Breast epithelium (tissue), 4 donors: ENCODE measurements around the gene GTF2E1. TPM values are rescaled to one million over a fixed set of nuclear protein-coding genes. Genes with fewer than 3 reads are reported as not detected.
A peak's percentile ranks its signal among the peaks of the same experiment; 100 is the strongest.

ENCODE experiments used
- DNase-seq, 2 donors: peaks; one replicate each; pipeline ENCODE4 v3.0.0-alpha.2; 2019; ENCODE audit warnings: low spot score in 2 of 2
- H3K27ac ChIP-seq, 2 donors: fragments of 200-600 bp; sonication (generic) in 1 of 2; one replicate each; pipeline ENCODE4 v1.5.1; 2016 to 2019; ENCODE audit warnings: mild to moderate bottlenecking in 1 of 2
- H3K27me3 ChIP-seq, 2 donors: fragments of 200-600 bp; sonication (generic) in 1 of 2; one replicate each; pipeline versions ENCODE4 v1.5.1 to v1.6.0; 2017 to 2019; ENCODE audit warnings: control low read depth in 1 of 2, mild to moderate bottlenecking in 1 of 2
- H3K36me3 ChIP-seq: fragments of 200-600 bp; one replicate; pipeline ENCODE4 v1.5.1; 2019
- H3K4me1 ChIP-seq, 2 donors: fragments of 200-600 bp; sonication (generic); one replicate each; pipeline ENCODE4 v1.5.1; 2016 to 2019; ENCODE audit warnings: control low read depth in 1 of 2
- H3K4me3 ChIP-seq, 3 donors: fragments of 200-600 bp; sonication (generic); 1 replicate in 2 of 3; 2 replicates in 1 of 3; pipeline ENCODE4 v1.5.1; 2016 to 2019; ENCODE audit warnings: mild to moderate bottlenecking in 3 of 3, moderate library complexity in 2 of 3
- H3K9me3 ChIP-seq, 2 donors: fragments of 200-600 bp; sonication (generic) in 1 of 2; one replicate each; pipeline ENCODE4 v1.5.1; 2016 to 2019; ENCODE audit warnings: control low read depth in 1 of 2
- POLR2A ChIP-seq: fragments of 450-650 bp; IDR thresholded peaks from one replicate; pipeline ENCODE4 v1.6.1; 2016; ENCODE audit warnings: antibody characterized with exemption, mild to moderate bottlenecking, moderate library complexity
- POLR2AphosphoS5 ChIP-seq, 3 donors: sonication (generic); formaldehyde crosslinking; IDR thresholded peaks; one replicate each; pipeline ENCODE4 v1.6.1; 2017; ENCODE audit warnings: antibody characterized with exemption in 3 of 3
- intact Hi-C: fragments of 100-400 bp; cut with DNase I; formaldehyde crosslinking; loops from one replicate; pipeline ENCODE4 v1.15.1; 2023; ENCODE audit warnings: low total_unique reads
- total RNA-seq, 3 donors: library from RNA; depleted of rRNA; stranded (reverse); fragments of >200 nt; gene quantifications; one replicate each; pipeline ENCODE4 v1.1.0, GENCODE V29; 2016
- TF ChIP-seq, protein P1 (sequence below), 3 donors: fragments of 450-650 bp; IDR thresholded peaks; one replicate each; pipeline ENCODE4 v1.5.1; 2016 to 2017; ENCODE audit warnings: antibody characterized with exemption in 3 of 3, mild to moderate bottlenecking in 3 of 3, moderate library complexity in 3 of 3

Gene GTF2E1
- total RNA-seq, 3 donors from 2014 or later, result 9.9 to 13.4 (median 12.7) TPM

DNA sequence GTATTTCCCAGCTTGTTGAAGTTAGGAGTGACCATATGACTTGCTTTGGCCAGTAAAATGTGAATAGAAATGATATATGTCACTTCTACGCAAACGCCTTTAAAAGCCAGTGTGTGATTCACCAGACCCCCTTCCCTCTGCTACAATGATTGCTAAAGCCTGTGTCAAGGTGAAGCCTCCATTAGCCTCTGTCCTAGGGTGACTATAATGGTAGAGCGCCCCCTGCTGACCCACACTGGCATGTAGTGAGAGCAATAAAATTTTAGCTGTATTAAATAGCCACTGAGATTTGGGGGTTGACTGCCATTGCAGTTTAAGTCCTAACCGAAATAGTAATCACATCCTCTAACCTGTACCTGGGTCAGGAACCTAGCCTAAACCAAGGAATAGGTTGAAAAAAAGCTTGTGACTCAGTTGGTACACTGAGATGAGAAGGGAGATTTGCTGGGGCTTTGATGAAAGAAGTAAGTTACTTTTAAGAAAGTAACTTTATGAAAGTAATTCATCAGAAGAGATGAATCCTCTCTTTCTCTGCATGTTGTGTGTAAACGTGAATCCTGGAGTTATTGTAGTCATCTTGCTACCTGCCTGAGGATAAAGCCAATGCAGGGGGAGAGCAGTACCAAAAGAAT is 52.6 kb downstream of the GTF2E1 start:
- Histone ChIP-seq H3K27me3 (no peaks in the 10 kb centered on the region), H3K4me3 (no peak overlapping the region), H3K9me3 (no peaks in the 10 kb centered on the region), H3K4me1 (no peaks in the 10 kb centered on the region), H3K27ac (no peak overlapping the region), H3K36me3 (no peaks in the 10 kb centered on the region)
- intact Hi-C loops, result no loop called here
- peak; percentile 23 to 75 for DNase-seq
- no peak for TF ChIP-seq POLR2A
- TF ChIP-seq, protein P1, sequence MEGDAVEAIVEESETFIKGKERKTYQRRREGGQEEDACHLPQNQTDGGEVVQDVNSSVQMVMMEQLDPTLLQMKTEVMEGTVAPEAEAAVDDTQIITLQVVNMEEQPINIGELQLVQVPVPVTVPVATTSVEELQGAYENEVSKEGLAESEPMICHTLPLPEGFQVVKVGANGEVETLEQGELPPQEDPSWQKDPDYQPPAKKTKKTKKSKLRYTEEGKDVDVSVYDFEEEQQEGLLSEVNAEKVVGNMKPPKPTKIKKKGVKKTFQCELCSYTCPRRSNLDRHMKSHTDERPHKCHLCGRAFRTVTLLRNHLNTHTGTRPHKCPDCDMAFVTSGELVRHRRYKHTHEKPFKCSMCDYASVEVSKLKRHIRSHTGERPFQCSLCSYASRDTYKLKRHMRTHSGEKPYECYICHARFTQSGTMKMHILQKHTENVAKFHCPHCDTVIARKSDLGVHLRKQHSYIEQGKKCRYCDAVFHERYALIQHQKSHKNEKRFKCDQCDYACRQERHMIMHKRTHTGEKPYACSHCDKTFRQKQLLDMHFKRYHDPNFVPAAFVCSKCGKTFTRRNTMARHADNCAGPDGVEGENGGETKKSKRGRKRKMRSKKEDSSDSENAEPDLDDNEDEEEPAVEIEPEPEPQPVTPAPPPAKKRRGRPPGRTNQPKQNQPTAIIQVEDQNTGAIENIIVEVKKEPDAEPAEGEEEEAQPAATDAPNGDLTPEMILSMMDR (IDR thresholded peaks at IDR 0.05), result peak; percentile 13 to 74 (median 69)

DNA sequence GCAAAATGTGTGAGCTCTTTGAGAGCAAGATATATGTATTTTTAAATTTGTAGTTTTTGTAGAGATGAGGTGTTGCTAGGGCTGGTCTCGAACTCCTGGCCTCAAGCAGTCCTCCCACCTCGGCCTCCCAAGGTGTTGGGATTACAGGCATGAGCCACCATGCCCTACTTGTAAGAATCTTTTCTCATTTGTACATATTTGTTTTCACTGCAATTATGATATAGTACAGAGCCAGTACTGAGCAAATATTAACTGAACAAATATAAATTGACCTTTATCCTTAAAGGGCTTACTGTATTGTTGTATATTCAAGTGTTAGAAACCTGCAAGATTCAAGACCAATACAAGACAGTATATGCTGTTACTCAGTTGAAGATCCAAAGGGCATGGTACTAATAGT is 53.4 kb downstream of the GTF2E1 start:
- H3K9me3 ChIP-seq, result no peaks in the 10 kb centered on the region
- no peaks in the 10 kb centered on the region for H3K27me3 ChIP-seq
- intact Hi-C loops, result no loop called here
- no peak for DNase-seq
- TF ChIP-seq POLR2AphosphoS5 (IDR thresholded peaks at IDR 0.05) (no peak), POLR2A (no peak)
- TF ChIP-seq, protein P1 (IDR thresholded peaks at IDR 0.05), result no peak
- no peaks in the 10 kb centered on the region for H3K36me3 ChIP-seq
- H3K27ac ChIP-seq, result no peak overlapping the region
- H3K4me3 ChIP-seq, result no peak overlapping the region
- H3K4me1 ChIP-seq, result no peaks in the 10 kb centered on the region

DNA sequence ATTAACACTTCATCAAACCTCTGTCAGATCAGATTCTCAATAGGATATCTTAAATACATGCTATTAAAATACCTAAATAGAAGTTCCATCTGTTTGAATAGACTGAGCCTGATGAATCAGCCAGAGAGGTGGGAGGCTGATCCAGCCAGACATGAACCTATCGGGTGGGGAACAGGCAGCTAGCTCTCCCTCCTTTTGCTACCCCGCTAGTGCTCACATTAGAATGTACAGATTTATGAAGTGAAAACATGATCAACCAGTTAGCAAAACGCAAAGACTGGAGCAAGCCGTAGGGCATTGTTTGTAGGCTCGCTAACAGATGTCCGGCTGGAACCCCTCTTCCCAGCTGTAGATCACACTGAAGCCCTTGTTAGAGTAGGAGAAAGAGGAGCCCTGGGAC is 54.4 kb downstream of the GTF2E1 start:
- no peak for DNase-seq
- intact Hi-C loops, result no loop called here
- Histone ChIP-seq H3K4me3 (no peak overlapping the region), H3K27me3 (no peaks in the 10 kb centered on the region), H3K36me3 (no peaks in the 10 kb centered on the region), H3K27ac (no peak overlapping the region), H3K4me1 (no peaks in the 10 kb centered on the region), H3K9me3 (no peaks in the 10 kb centered on the region)
- TF ChIP-seq, protein P1 (IDR thresholded peaks at IDR 0.05), result no peak
- TF ChIP-seq POLR2A, result no peak

DNA sequence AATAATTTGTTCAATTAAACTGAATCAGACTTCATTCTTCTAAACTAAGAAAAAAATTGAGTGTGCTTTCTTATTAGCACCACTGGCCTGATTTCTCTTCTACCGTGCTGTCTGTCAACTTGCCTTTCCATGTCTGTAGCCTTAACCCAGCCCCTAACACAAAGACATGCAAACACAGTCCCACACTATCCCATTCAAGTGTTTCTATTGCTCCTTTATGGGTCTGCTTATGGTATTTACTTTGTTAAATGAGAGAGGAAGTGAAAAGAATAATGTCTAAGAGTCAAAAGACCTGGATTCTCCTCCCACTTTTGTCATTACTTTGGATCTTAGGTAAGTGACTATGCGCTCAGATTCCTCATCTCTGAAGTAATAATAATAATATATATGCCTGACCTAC is 55.3 kb downstream of the GTF2E1 start:
- DNase-seq, result no peak
- Histone ChIP-seq H3K36me3 (no peaks in the 10 kb centered on the region), H3K27ac (no peak overlapping the region), H3K9me3 (no peaks in the 10 kb centered on the region), H3K4me1 (no peaks in the 10 kb centered on the region), H3K4me3 (no peak overlapping the region), H3K27me3 (no peaks in the 10 kb centered on the region)
- intact Hi-C loops, result no loop called here
- TF ChIP-seq POLR2A (no peak), POLR2AphosphoS5 (IDR thresholded peaks at IDR 0.05) (no peak)
- TF ChIP-seq, protein P1 (IDR thresholded peaks at IDR 0.05), result no peak

DNA sequence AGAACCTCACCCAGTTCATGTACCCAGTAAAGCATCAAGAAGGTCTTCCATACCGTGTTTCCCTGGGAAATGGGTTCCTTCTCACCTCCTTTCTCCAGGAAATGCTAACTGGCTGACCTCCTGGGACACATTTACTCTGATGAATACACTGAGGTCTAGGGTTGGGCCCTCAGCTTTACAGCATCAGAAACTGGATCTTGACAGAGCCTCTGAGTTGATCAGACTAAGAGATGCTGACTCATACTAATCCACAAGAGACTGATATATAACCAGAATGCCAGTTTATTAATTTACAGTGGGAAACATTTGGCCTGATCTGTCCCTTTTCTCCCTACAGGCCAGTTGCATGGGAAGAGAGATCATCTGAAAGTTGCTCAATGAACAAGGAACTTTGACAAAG is 55.8 kb downstream of the GTF2E1 start:
- intact Hi-C loops, result no loop called here
- TF ChIP-seq POLR2AphosphoS5 (IDR thresholded peaks at IDR 0.05) (no peak), POLR2A (no peak)
- TF ChIP-seq, protein P1 (IDR thresholded peaks at IDR 0.05), result no peak
- DNase-seq, result no peak
- H3K9me3 ChIP-seq, result no peaks in the 10 kb centered on the region
- no peaks in the 10 kb centered on the region for H3K36me3 ChIP-seq
- no peaks in the 10 kb centered on the region for H3K4me1 ChIP-seq
- H3K27ac ChIP-seq, result no peak overlapping the region
- H3K27me3 ChIP-seq, result no peaks in the 10 kb centered on the region
- no peak overlapping the region for H3K4me3 ChIP-seq
